ENCODE measurements around the gene MTLN. TPM values are rescaled to one million over a fixed set of nuclear protein-coding genes. Genes with fewer than 3 reads are reported as not detected.
"Not testable (repeated sequence)": the region's sequence is repeated elsewhere in the genome, so short reads cannot be mapped to it uniquely, and the experiment has no call there.

MTLN gene
- polyA plus RNA-seq, 2 of the 4 experiments (the other 2 are of a cell fraction), result 59.3 to 107 TPM

DNA sequence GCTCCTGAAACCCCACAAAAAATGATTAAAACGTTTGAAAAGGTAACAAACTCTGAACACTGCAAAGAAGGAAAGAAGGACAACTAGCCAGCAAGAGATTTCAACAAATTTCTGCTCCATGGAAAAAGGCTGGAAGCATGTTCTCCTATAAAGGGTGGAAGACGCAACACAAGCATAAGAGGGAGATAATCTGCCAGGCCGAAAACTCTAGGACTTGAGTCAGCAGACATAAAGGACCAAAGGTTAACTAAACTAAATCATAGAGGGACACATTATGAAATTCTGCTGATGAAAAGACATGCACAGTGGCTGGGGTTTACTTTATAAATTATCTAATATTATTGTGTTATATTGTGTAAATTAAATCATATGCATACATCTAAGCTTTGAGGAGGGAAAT, 14.3 kb downstream of the MTLN start:
- H3K9me3 ChIP-seq, result no peaks in the 10 kb centered on the region
- DNase-seq (ENCODE audit: low read depth in 1 of 2, low spot score in 1 of 2) (no peak), FAIRE-seq (no peak), ATAC-seq (no peak)
- H3K4me1 ChIP-seq, result no peaks in the 10 kb centered on the region
- WGBS (ENCODE audit: missing lambda C conversion rate), result 56% methylated on average over 3 of the region's 3 CpGs
- ChIA-PET CTCF (interaction anchor here (1.7 kb wide), 1 partner anchor 41 kb away, joined by 4 read pairs; no protein-coding TSS in a partner anchor), POLR2A (no interaction called here)
- TF ChIP-seq RCOR1 (IDR thresholded peaks at IDR 0.05; ENCODE audit: low read depth, low read length), result no peak
- TF ChIP-seq, protein P1, sequence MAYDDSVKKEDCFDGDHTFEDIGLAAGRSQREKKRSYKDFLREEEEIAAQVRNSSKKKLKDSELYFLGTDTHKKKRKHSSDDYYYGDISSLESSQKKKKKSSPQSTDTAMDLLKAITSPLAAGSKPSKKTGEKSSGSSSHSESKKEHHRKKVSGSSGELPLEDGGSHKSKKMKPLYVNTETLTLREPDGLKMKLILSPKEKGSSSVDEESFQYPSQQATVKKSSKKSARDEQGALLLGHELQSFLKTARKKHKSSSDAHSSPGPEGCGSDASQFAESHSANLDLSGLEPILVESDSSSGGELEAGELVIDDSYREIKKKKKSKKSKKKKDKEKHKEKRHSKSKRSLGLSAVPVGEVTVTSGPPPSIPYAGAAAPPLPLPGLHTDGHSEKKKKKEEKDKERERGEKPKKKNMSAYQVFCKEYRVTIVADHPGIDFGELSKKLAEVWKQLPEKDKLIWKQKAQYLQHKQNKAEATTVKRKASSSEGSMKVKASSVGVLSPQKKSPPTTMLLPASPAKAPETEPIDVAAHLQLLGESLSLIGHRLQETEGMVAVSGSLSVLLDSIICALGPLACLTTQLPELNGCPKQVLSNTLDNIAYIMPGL (CRISPR knock-in tag; IDR thresholded peaks at IDR 0.05; ENCODE audit: borderline replicate concordance), result no peak
- no peak for TF ChIP-seq TP53 (CRISPR knock-in tag; IDR thresholded peaks at IDR 0.05)
- TF ChIP-seq, protein P2, sequence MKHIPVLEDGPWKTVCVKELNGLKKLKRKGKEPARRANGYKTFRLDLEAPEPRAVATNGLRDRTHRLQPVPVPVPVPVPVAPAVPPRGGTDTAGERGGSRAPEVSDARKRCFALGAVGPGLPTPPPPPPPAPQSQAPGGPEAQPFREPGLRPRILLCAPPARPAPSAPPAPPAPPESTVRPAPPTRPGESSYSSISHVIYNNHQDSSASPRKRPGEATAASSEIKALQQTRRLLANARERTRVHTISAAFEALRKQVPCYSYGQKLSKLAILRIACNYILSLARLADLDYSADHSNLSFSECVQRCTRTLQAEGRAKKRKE (CRISPR knock-in tag; IDR thresholded peaks at IDR 0.05; ENCODE audit: low read depth), result no peak
- TF ChIP-seq, protein P3, sequence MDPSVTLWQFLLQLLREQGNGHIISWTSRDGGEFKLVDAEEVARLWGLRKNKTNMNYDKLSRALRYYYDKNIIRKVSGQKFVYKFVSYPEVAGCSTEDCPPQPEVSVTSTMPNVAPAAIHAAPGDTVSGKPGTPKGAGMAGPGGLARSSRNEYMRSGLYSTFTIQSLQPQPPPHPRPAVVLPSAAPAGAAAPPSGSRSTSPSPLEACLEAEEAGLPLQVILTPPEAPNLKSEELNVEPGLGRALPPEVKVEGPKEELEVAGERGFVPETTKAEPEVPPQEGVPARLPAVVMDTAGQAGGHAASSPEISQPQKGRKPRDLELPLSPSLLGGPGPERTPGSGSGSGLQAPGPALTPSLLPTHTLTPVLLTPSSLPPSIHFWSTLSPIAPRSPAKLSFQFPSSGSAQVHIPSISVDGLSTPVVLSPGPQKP (IDR thresholded peaks at IDR 0.05; ENCODE audit: low read depth, low read length), result no peak
- TF ChIP-seq, protein P4, sequence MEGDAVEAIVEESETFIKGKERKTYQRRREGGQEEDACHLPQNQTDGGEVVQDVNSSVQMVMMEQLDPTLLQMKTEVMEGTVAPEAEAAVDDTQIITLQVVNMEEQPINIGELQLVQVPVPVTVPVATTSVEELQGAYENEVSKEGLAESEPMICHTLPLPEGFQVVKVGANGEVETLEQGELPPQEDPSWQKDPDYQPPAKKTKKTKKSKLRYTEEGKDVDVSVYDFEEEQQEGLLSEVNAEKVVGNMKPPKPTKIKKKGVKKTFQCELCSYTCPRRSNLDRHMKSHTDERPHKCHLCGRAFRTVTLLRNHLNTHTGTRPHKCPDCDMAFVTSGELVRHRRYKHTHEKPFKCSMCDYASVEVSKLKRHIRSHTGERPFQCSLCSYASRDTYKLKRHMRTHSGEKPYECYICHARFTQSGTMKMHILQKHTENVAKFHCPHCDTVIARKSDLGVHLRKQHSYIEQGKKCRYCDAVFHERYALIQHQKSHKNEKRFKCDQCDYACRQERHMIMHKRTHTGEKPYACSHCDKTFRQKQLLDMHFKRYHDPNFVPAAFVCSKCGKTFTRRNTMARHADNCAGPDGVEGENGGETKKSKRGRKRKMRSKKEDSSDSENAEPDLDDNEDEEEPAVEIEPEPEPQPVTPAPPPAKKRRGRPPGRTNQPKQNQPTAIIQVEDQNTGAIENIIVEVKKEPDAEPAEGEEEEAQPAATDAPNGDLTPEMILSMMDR (IDR thresholded peaks at IDR 0.05), result no peak
- no peak for TF ChIP-seq FOSB (CRISPR knock-in tag; IDR thresholded peaks at IDR 0.05)
- no peak for TF ChIP-seq HOXB13 (CRISPR knock-in tag; IDR thresholded peaks at IDR 0.05; ENCODE audit: low read depth)
- TF ChIP-seq RFX5 (IDR thresholded peaks at IDR 0.05), result no peak
- TF ChIP-seq ZC3H11A (IDR thresholded peaks at IDR 0.05), result no peak
- TF ChIP-seq SMC3 (IDR thresholded peaks at IDR 0.05), result no peak
- no peak for TF ChIP-seq RNF2 (IDR thresholded peaks at IDR 0.05; ENCODE audit: borderline replicate concordance, low read depth)
- no peak for TF ChIP-seq CHD4 (IDR thresholded peaks at IDR 0.05; ENCODE audit: borderline replicate concordance)
- TF ChIP-seq KDM5A (IDR thresholded peaks at IDR 0.05), result no peak
- no peak for TF ChIP-seq GATA3 (IDR thresholded peaks at IDR 0.05; ENCODE audit: borderline replicate concordance)
- H3K4me2 ChIP-seq, result no peak overlapping the region
- no peak overlapping the region for H3K4me3 ChIP-seq
- H3K27ac ChIP-seq, result no peak overlapping the region

DNA sequence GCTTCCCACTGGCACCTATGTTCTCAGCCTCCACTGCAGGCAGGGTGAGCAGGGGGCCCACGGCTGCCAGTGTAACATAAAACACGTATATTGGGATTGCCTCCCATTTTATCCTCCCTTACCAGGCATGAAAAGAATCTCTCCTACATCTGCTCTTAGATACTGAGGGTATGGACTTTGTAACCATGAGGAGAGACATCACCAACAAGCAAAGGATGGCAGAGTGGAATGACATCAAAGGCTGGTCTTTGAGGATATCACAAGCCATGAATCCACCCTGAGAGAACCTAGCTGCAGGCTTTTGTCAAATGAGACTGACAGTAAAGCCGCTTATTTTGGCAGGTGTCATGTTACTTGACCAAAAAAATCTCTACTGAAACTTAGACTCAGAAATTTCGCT, 14.9 kb downstream of the MTLN start:
- 68% methylated on average over 4 of the region's 4 CpGs for WGBS (ENCODE audit: missing lambda C conversion rate)
- ChIA-PET POLR2A (no interaction called here), CTCF (no interaction called here)
- TF ChIP-seq KDM1A (IDR thresholded peaks at IDR 0.05; ENCODE audit: low read depth), result no peak
- no peak for TF ChIP-seq RFX5 (IDR thresholded peaks at IDR 0.05)
- TF ChIP-seq BHLHE40 (IDR thresholded peaks at IDR 0.05; ENCODE audit: low read depth, low read length), result no peak
- TF ChIP-seq, protein P5, sequence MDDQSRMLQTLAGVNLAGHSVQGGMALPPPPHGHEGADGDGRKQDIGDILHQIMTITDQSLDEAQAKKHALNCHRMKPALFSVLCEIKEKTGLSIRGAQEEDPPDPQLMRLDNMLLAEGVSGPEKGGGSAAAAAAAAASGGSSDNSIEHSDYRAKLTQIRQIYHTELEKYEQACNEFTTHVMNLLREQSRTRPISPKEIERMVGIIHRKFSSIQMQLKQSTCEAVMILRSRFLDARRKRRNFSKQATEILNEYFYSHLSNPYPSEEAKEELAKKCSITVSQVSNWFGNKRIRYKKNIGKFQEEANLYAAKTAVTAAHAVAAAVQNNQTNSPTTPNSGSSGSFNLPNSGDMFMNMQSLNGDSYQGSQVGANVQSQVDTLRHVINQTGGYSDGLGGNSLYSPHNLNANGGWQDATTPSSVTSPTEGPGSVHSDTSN (IDR thresholded peaks at IDR 0.05), result no peak
- no peak for TF ChIP-seq TFCP2L1 (CRISPR knock-in tag; IDR thresholded peaks at IDR 0.05)
- TF ChIP-seq, protein P1 (CRISPR knock-in tag; IDR thresholded peaks at IDR 0.05; ENCODE audit: borderline replicate concordance), result no peak
- H3K4me1 ChIP-seq, result no peaks in the 10 kb centered on the region
- ATAC-seq (no peak), FAIRE-seq (no peak), DNase-seq (ENCODE audit: low read depth in 1 of 2, low spot score in 1 of 2) (no peak)
- no peak overlapping the region for H3K4me2 ChIP-seq
- no peaks in the 10 kb centered on the region for H3K9me3 ChIP-seq
- no peak overlapping the region for H3K4me3 ChIP-seq
- no peak overlapping the region for H3K27ac ChIP-seq

DNA sequence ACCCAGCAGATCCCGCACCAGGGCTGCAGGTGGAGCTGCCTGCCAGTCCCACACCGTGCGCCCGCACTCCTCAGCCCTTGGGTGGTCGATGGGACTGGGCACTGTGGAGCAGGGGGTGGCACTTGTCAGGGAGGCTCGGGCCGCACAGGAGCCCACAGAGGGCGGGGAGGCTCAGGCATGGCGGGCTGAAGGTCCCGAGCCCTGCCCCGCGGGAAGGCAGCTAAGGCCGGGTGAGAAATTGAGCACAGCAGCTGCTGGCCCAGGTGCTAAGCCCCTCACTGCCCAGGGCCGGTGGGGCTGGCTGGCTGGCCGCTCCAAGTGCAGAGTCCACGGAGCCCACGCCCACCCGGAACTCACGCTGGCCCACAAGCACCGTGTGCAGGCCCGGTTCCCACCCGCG, 22.2 kb downstream of the MTLN start:
- CTCF ChIA-PET; H3K9me3 ChIP-seq; H3K27ac ChIP-seq; H3K4me1 ChIP-seq; H3K4me3 ChIP-seq; FAIRE-seq; POLR2A ChIA-PET; DNase-seq (ENCODE audit: low read depth in 1 of 2, low spot score in 1 of 2); H3K4me2 ChIP-seq; ATAC-seq: not testable (repeated sequence)
- 100% methylated on average over 1 of the region's 23 CpGs for WGBS (ENCODE audit: missing lambda C conversion rate)
